HG03108 (cell line): Measurements from ENCODE around the gene STS.
"Not testable (repeated sequence)": the region's sequence is repeated elsewhere in the genome, so short reads cannot be mapped to it uniquely, and the experiment has no call there.

Source experiments
- ATAC-seq: cut with Tn5 transposase; IDR thresholded peaks from one replicate; pipeline ENCODE4 v1.9.1; 2021; ENCODE audit warnings: moderate library complexity; ENCODE audit not compliant: unreplicated experiment

STS gene

GRCh38 chrX:7170898-7171297 lies 23.4 kb downstream of the STS start:
- no peak for ATAC-seq

- not testable (repeated sequence) for ATAC-seq
Observed at GRCh38 chrX:7178859-7179258, 31.3 kb downstream of the STS start.

DNA sequence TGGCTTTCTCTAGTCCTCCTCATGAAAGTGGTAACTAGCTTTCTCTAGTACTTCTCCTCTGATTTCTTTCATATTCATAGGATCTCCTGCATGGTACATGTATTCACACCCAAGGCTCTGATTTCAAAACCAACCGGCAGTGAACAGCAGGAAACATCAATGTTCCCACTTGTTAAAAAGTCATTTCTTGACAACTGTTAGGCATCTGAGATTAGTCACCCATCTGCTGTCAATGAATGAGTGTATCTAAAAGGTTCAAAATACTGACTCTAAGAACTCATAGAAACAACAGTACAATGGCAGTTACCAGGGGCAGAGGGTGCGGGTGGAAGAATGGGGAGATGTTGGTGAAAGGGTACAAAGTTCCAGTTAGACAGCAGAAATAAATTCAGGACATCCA lies 31.9 kb downstream of the STS start:
- ATAC-seq = no peak

GRCh38 chrX:7184816-7185215 lies 37.3 kb downstream of the STS start:
- no peak for ATAC-seq

DNA sequence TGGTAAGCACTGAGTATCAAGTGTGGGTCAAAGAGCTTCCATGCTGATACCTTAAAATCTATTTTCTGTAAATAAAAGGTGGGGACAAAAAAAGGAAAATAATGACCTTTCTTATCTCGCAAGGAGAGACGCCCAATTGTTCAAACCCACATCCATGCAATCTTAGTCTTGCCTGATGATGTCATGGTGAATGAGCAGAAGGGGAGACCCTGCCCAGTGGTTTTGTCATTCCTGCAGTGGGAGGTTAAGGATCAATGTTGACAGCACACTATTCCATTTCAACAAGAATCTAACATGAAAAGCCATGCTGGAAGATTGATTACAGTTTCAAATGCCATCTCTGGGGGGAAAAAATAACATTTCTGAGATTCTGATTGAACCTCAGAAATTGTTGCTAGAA lies 41.2 kb downstream of the STS start:
- no peak for ATAC-seq

DNA sequence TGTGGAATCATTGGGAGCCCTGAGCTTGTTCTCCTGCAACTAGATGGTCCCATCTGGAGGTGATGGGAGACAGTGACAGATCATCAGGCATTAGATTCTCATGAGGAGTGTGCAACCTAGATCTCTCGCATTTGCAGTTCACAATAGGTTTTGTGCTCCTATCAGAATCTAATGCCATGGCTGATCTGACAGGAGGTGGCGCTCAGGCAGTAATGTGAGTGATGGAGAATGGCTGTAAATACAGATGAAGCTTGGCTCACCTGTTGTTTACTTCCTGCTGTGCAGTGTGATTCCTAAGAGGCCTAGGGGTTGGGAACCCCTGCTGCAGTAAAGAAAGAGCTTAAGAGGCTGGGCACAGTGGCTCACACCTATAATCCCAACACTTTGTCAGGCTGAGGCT lies 42.6 kb downstream of the STS start:
- no peak for ATAC-seq

DNA sequence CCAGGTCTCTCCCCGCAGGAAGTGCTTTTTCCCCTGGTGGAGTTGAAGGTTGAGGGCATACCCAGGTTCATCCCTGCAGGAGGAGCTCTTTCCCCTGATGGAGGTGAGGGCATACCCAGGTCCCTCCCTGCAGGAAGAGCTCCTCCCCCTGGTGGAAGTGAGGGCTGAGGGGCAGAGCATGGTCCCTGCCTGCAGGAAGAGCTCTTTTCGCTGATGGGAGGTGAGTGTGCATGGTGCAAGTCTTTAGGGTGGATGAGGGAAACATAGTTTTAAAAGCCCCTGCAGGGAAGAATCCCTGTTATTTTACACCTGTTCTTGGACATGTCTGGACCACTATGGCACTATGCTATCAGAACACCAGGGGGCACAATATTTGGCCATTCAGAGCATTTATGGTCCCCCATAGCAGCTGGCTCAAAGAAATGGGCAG lies 44.2 kb downstream of the STS start:
- no peak for ATAC-seq

GRCh38 chrX:7192871-7193270 lies 45.4 kb downstream of the STS start:
- no peak for ATAC-seq

- ATAC-seq = no peak
Observed at GRCh38 chrX:7194606-7195005, 47.1 kb downstream of the STS start.
